ENCODE data around the gene SS18L1.
"Not testable (repeated sequence)": the region's sequence is repeated elsewhere in the genome, so short reads cannot be mapped to it uniquely, and the experiment has no call there.

Gene SS18L1

GRCh38 chr20:62138912-62139311, 4.7 kb upstream of the SS18L1 start:
- no peak for FAIRE-seq

DNA sequence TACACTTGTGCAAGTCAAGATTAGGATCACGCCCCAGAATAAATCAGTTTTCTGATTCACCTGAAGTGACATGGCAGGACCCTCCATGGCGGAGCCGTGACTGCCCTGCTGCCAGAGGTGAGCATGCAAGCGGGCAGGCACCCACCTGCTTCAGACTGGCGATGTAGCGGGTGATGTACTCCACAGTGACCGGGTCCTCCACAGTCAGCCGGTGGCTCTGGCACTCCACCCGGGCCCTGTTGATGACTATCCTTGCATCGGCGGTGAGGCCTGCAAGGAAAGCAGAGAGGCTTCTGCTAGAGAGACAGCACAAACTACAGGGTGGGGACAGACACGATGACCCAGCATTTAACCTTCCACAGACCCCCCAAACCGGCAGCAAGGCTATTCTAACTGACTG, 3.9 kb upstream of the SS18L1 start:
- no peak for FAIRE-seq

DNA sequence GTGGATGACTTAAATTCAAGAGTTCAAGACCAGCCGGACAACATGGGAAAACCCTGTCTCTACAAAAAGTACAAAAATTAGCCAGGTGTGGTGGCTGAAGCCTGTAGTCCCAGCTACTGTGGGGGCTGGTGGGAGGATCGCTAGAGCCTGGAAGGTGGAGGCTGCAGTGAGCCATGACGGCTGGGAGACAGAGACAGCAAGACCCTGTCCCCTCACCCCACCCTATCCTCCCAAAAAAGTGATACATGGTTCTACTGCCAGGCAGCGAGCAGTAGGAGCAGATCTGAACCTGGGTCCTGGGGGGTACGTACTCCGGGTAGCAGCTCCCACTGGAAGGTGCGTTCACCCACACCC, 2.5 kb upstream of the SS18L1 start:
- FAIRE-seq: no peak

- FAIRE-seq: no peak
Measured at GRCh38 chr20:62141397-62142251, 1.9 kb upstream of the SS18L1 start.

DNA sequence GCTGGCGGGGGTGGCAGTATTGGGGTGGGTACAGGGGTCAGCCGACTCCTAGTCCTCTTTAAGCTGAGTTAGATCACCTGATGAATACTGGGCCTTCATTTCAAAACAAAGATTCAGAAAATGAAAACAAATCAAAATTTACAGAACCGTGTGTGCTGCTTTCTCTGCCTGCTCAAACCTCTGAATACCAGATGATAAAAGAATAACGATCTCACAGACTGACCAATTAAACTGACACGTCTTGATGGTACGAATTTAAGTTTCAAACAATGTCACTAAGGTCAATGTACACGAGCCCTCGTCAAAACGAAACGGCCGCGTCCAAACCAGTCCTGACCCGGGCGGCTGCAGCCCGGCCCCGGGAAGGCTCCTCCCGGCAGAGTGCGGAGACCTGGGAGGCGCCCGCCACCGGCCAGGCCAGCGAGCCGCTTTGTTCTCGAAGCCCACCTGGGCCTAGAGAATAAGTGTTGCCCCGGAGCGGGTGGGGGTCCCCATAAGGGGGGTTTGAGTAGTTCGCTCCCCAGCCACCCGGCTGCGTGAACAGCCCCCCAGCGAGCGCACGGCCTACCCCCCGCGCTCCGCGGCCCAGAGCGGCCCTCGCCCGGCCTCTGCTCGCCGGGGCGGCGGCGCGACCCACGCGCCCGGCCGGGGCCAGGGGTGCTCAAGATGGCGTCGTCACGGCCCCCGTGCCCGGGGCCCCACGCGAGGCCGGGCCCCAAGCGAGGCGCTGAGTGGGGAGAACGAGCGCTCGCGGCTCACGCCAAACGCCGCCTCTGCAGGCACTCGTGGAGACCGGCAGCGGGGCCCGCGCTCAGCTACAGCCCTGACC, 1.1 kb upstream of the SS18L1 start:
- FAIRE-seq: no peak

DNA sequence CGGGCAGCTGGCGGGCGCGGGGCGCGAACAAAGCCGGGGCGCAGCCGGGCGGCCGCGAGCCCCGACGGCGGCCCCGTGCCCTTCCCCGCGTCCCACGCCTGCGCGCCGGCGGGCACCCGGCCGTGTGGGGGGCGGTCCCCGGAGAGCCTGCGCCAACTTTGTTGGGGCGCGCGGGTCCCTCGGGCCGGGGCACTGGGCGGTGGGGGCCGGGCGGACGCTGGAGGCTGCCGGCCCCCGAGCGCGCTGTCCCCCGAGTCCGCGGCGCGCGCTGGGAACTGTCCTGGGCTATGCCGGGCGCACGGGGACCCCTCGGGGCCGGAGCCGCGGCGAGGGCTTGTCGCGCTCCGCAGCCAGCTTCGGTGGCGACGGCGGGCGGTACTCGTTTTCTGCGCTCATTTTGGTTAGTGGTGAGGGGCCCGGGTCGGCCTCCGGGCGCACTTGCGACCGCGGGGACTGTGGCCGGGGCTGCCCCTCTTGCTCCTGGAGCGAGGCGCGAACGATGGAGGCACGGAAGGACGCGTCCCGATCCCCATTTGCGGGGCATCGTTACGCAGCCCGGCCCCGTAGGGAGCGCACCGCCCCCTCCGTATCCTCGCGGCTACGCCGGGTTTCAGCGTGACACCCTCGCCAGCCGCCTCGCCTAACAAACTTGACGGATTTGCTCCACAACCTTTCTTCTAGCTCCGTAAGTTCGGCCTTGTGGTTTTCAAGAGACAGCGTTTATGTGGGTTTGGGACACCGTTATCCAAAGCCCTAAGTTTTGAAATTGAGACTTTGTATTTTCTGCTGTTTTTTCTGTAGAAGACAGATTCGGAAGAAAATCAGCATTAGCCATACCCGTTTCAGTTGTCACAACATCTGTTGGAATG, 622 bp downstream of the SS18L1 start:
- FAIRE-seq: no peak

GRCh38 chr20:62145688-62146018, 2.1 kb downstream of the SS18L1 start:
- FAIRE-seq: no peak

- no peak for FAIRE-seq
Measured at GRCh38 chr20:62146019-62146755, 2.6 kb downstream of the SS18L1 start.

GRCh38 chr20:62147125-62147524, 3.6 kb downstream of the SS18L1 start:
- no peak for FAIRE-seq

DNA sequence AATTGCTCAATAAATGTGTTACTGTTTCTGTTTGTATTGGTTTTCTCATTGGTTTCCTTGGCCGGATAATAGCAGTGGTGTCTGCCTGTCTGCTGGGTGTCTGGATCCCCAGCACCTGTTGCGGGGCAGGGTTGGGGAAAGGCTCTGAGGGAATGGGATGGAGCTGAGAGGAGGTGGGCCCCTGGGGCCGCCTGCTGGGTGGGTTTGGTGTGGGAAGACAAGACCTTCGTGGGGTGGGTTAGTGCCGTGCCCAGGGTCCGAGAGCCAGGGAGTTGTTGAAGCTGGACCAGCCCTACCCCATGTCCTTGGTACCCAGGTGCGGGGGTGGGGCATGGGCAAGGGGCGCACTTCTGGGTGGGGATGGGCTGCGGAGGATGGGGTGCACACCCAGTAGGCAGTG, 4.0 kb downstream of the SS18L1 start:
- no peak for FAIRE-seq

DNA sequence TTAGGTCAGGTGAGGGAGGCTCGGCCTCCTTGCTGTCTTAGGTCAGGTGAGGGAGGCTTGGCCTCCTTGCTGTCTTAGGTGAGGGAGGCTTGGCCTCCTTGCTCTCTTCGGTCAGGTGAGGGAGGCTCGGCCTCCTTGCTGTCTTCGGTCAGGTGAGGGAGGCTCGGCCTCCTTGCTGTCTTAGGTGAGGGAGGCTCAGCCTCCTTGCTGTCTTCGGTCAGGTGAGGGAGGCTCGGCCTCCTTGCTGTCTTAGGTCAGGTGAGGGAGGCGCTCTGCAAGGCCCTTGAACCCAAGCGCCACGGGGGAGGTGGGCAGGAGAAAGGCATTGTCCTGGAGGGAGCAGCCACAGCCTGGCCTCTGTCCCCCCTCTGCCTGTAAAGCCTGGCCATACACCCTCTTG, 4.8 kb downstream of the SS18L1 start:
- FAIRE-seq: not testable (repeated sequence)

DNA sequence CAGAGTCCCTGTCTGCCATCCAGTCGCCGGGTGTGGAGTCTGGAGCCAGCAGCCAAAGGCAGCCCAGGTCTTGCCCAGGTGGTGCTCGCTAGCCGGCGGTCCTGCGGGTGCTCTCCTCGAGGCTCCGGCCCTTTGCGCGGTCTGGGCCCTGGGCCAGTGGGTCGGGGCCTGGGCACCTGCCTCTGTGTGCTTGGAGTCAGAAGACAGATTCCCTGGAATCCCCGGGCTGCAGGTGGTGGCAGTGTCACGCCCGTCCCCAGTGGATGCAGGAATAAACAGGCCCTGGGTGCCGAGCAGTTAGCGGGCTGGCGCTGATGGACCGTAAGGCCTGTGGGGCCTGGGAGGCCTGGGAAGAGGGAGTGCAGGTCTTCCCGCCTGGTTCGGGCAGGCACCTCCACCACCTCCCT, 5.3 kb downstream of the SS18L1 start:
- no peak for FAIRE-seq

GRCh38 chr20:62149532-62150309, 6.2 kb downstream of the SS18L1 start:
- FAIRE-seq: no peak

GRCh38 chr20:62150310-62150575, 6.7 kb downstream of the SS18L1 start:
- no peak for FAIRE-seq

DNA sequence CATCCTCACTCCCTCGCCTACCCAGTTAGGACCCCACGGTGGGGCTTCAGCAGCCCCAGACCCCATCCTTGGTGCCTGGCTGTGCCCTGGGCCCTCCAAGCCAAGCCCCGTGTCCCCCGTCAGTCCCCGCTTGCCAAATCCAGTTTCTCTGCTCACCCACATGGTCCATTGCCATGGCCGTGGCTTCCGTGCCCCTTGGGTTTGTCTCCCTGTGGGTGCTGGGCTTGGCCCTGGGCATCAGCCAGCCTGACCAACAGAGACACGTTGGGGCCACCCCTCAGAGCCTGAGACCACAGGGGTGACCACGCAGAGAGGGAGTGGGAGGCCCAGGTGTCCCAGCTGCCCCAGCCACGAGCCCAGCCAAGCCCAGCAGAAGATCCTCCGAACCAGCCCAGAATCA, 7.7 kb downstream of the SS18L1 start:
- FAIRE-seq: no peak

- FAIRE-seq: no peak
Measured at GRCh38 chr20:62151835-62152364, 8.3 kb downstream of the SS18L1 start.

- no peak for FAIRE-seq
Measured at GRCh38 chr20:62155428-62156253, 12.1 kb downstream of the SS18L1 start.

GRCh38 chr20:62156254-62156556, 12.6 kb downstream of the SS18L1 start:
- no peak for FAIRE-seq

- no peak for FAIRE-seq
Measured at GRCh38 chr20:62156592-62157386, 13.2 kb downstream of the SS18L1 start.

DNA sequence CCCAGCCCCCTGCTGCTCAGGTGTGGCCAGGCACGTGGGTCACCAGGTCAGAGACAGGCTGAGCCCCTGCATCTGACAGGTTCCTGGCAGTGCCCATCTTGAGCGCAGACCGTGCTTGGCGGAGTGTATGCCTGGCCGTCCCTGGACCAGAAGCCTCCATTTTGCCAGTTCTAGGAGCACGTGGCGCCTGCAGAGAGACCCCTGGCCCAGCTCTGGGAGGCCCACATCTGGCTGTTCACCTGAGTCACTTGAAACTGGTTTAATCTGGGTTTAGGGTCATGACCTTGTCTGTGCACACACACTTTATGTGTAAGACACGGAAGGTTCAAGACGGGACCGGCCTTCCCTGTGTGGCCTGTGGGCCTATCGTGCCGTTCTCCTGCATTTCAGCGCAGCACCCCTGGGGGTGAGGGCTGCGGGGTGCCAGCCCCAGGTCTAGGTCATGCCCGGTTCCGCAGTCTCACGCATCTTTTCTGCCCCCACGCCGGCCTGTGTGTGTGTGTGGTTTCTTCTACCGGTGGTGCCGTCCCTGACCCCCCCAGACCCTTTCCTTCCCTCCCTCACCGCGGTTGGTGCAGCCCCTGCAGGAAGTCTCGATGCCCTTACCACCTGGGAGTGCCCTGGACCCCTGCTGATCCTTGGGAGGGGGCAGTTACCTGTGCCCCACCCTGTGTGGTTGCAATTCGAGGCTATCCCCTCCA, 14.0 kb downstream of the SS18L1 start:
- FAIRE-seq: no peak
